ENCODE results near the gene LSM3.

Gene LSM3

DNA sequence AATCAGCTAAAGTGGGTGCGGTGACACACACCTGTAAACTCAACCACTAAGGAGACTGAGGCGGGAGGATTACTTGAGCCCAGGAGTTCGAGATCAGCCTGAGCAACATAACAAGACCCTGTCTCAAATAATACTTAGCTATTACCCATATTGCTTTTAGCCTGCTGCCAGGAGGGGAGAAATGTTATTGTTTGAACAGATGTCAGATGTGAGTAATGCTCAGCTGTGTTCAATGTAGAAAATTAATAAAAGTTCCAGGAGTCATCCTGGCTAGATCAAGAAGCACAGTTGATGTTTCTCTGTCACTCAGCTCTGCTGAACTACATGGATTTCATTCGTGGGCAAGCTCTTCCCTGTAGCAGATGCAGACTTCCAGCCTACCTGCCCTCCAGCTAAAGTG is 22.2 kb downstream of the LSM3 start:
- TF ChIP-seq CTCF (IDR thresholded peaks at IDR 0.05; ENCODE audit: extremely low read depth, missing control alignments), result no peak
- DNase-seq (ENCODE audit: low spot score), result no peak

- DNase-seq (ENCODE audit: low spot score), result no peak
- no peak for TF ChIP-seq CTCF (IDR thresholded peaks at IDR 0.05; ENCODE audit: extremely low read depth, missing control alignments)
These were observed 23.5 kb downstream of the LSM3 start for GRCh38 chr3:14201940-14202684.

DNA sequence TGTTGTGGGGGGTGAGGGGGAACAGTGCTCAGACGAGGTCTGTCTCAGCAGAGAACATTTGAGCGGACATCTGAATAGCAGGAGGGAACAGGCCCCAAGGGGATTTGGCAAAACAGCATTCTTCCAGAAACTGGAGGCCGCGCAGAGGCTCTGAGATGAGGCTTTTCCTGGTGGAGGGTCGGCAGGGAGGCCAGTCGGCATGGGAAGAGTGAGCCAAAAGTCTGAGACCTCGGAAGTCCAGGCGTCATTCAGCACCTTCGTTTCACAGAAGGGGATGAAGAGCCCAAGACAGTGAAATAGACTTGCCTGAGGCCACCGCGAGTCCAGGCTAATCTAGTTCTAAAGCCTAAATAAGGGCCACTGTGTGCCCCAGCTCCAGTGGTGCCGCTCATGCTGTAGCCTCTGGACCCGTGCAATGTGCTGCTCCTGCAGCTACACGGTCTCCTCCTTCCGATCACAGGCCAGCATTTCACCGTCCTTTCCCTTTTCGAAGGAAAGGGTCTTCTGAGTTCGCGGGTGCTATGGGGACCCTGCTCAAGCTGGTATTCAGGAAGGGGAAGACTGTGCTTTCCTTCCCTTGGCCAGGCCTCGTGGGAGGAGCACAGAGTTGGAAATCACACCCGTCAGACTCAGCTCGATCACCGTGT is 24.4 kb downstream of the LSM3 start:
- no peak for TF ChIP-seq CTCF (IDR thresholded peaks at IDR 0.05; ENCODE audit: extremely low read depth, missing control alignments)
- DNase-seq (ENCODE audit: low spot score), result no peak

- DNase-seq (ENCODE audit: low spot score), result peak; percentile 74
- peak; percentile 60 for TF ChIP-seq CTCF (IDR thresholded peaks at IDR 0.05; ENCODE audit: extremely low read depth, missing control alignments)
These were observed 25.0 kb downstream of the LSM3 start for GRCh38 chr3:14203521-14204079.

DNA sequence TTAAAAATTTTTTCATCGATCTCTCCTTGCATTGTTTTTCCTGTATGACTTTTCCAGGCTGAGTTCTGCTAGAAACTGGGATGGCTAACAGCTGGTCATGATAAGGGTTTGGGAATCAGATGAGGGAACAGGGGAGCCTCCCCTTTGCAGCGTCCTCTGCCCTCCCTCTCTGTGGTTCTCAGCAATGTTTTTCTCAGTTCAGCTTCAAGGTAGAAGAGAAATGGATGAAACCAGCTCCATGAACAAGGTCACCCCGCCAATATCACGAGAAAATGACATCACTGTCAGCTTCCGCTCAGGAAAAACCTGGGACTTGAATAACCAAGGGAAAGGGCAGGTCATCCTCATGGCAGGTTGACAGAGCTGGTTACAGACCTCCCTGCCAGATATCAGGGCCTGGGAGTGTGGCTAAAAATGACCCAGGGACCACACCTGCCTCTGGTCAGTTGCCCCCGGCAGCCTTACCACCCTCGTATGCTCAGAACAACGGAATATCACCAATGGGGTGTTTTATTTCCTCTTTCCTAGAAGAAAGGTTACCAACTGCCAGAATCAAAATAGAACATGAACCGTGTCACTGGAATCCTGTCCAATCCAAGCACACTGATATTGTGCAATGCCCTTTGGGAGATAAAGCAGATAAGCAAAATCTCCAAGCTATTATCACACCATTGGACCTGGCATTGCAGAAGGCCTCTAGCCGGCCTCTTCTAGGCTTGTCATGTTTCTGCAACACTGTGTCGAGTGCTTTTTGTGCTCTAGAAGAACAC is 26.1 kb downstream of the LSM3 start:
- TF ChIP-seq CTCF (IDR thresholded peaks at IDR 0.05; ENCODE audit: extremely low read depth, missing control alignments), result no peak
- DNase-seq (ENCODE audit: low spot score), result no peak

- no peak for DNase-seq (ENCODE audit: low spot score)
- TF ChIP-seq CTCF (IDR thresholded peaks at IDR 0.05; ENCODE audit: extremely low read depth, missing control alignments), result no peak
These were observed 28.0 kb downstream of the LSM3 start for GRCh38 chr3:14206548-14207177.

All from GM20000 (cell line).